Mesendoderm (in vitro differentiated cells): ENCODE results near the gene HDHD5.

Source experiments
- DNase-seq: peaks from one replicate; pipeline ENCODE4 v3.0.0; 2013
- H2AK5ac ChIP-seq: 2 replicates; pipeline ENCODE4 v1.6.1; 2013; ENCODE audit warnings: low read length, inconsistent platforms
- H2BK120ac ChIP-seq: 2 replicates; pipeline ENCODE4 v1.6.1; 2013; ENCODE audit warnings: low read depth, mild to moderate bottlenecking, low read length, moderate library complexity, mixed read lengths
- H2BK15ac ChIP-seq: replicated peaks from 2 replicates; pipeline ENCODE4 v1.6.1; 2013; ENCODE audit warnings: low read depth, mild to moderate bottlenecking, moderate library complexity
- H2BK5ac ChIP-seq: 2 replicates; pipeline ENCODE4 v1.6.1; 2013; ENCODE audit warnings: low read length, inconsistent platforms
- H3K18ac ChIP-seq: 2 replicates; pipeline ENCODE4 v1.6.1; 2013; ENCODE audit warnings: mild to moderate bottlenecking, low read length, mixed read lengths
- H3K23ac ChIP-seq: one replicate; pipeline ENCODE4 v1.6.1; 2013; ENCODE audit warnings: low read length
- H3K27ac ChIP-seq: 2 replicates; pipeline ENCODE4 v1.5.1; 2013; ENCODE audit warnings: low read depth, mild to moderate bottlenecking, inconsistent platforms, low read length, moderate library complexity
- H3K27me3 ChIP-seq: 2 replicates; pipeline ENCODE4 v1.6.1; 2013; ENCODE audit warnings: low read length, control low read depth, mild to moderate bottlenecking, inconsistent platforms; ENCODE audit not compliant: insufficient read depth, poor library complexity
- H3K36me3 ChIP-seq: 2 replicates; pipeline ENCODE4 v1.6.1; 2013; ENCODE audit warnings: low read length, inconsistent platforms; ENCODE audit not compliant: control insufficient read depth, insufficient read depth
- H3K4ac ChIP-seq: one replicate; pipeline ENCODE4 v1.6.1; 2013; ENCODE audit warnings: low read depth, mild to moderate bottlenecking, low read length, moderate library complexity
- H3K4me1 ChIP-seq: 2 replicates; pipeline ENCODE4 v1.6.1; 2013; ENCODE audit warnings: low read depth, low read length, inconsistent platforms; ENCODE audit not compliant: control insufficient read depth
- H3K4me2 ChIP-seq: 2 replicates; pipeline ENCODE4 v1.6.1; 2013; ENCODE audit warnings: low read length
- H3K4me3 ChIP-seq: 2 replicates; pipeline ENCODE4 v1.5.1; 2013; ENCODE audit warnings: mild to moderate bottlenecking, low read length
- H3K56ac ChIP-seq: one replicate; pipeline ENCODE4 v1.6.1; 2013; ENCODE audit warnings: low read length
- H3K79me1 ChIP-seq: 2 replicates; pipeline ENCODE4 v1.6.1; 2013; ENCODE audit warnings: low read length, inconsistent platforms
- H3K79me2 ChIP-seq: 2 replicates; pipeline ENCODE4 v1.6.1; 2013; ENCODE audit warnings: mild to moderate bottlenecking, low read length; ENCODE audit not compliant: control insufficient read depth, insufficient read depth
- H3K9ac ChIP-seq: 2 replicates; pipeline ENCODE4 v1.6.1; 2013; ENCODE audit warnings: low read length, inconsistent platforms
- H4K5ac ChIP-seq: one replicate; pipeline ENCODE4 v1.6.1; 2013; ENCODE audit warnings: low read length
- H4K8ac ChIP-seq: one replicate; pipeline ENCODE4 v1.6.1; 2013; ENCODE audit warnings: low read depth, mild to moderate bottlenecking, control low read depth, low read length, moderate library complexity
- WGBS: extraction: QIAGEN DNeasy Blood & Tissue Kit; methylation state at CpG from one replicate; pipeline ENCODE4 v1.1.7; 2013; ENCODE audit warnings: low lambda C conversion rate, missing lambda C conversion rate; ENCODE audit not compliant: insufficient coverage; ENCODE audit errors: extremely low coverage; 5-methylcytosine and 5-hydroxymethylcytosine counted together

Gene HDHD5

DNA sequence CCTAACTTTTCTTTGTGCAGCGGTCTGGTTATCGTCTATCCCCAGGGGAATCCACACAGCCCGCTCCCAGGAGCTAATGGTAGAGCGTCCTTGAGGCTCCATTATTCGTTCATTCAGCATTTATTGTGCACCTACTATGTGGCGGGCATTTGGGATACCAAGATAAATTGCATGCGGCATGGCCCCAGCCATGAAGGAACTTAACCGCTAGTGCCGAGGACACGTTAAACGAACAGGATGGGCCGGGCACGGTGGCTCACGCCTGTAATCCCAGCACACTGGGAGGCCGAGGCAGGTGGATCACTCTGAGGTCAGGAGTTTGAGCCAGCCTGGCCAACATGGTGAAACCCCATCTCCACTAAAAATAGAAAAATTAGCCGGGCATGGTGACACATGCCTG, 49.1 kb downstream of the HDHD5 start:
- H3K4me1 ChIP-seq, result no peaks in the 10 kb centered on the region
- H4K5ac ChIP-seq, result no peak overlapping the region
- H3K9ac ChIP-seq, result no peak overlapping the region
- WGBS, result no CpG with 5 or more reads among the region's 16 CpGs
- no peak overlapping the region for H2BK15ac ChIP-seq
- no peak overlapping the region for H4K8ac ChIP-seq
- H3K4me2 ChIP-seq, result no peak overlapping the region
- H3K4ac ChIP-seq, result no peak overlapping the region
- H3K79me2 ChIP-seq, result no peaks in the 10 kb centered on the region
- H2BK120ac ChIP-seq, result no peak overlapping the region
- no peak for DNase-seq
- no peak overlapping the region for H3K56ac ChIP-seq
- H2AK5ac ChIP-seq, result no peak overlapping the region
- no peaks in the 10 kb centered on the region for H3K79me1 ChIP-seq
- H3K27ac ChIP-seq, result no peak overlapping the region
- no peak overlapping the region for H3K23ac ChIP-seq
- no peak overlapping the region for H2BK5ac ChIP-seq
- no peaks in the 10 kb centered on the region for H3K27me3 ChIP-seq
- H3K4me3 ChIP-seq, result no peak overlapping the region
- peaks cover 3% of the 10 kb centered on the region for H3K36me3 ChIP-seq
- no peak overlapping the region for H3K18ac ChIP-seq

DNA sequence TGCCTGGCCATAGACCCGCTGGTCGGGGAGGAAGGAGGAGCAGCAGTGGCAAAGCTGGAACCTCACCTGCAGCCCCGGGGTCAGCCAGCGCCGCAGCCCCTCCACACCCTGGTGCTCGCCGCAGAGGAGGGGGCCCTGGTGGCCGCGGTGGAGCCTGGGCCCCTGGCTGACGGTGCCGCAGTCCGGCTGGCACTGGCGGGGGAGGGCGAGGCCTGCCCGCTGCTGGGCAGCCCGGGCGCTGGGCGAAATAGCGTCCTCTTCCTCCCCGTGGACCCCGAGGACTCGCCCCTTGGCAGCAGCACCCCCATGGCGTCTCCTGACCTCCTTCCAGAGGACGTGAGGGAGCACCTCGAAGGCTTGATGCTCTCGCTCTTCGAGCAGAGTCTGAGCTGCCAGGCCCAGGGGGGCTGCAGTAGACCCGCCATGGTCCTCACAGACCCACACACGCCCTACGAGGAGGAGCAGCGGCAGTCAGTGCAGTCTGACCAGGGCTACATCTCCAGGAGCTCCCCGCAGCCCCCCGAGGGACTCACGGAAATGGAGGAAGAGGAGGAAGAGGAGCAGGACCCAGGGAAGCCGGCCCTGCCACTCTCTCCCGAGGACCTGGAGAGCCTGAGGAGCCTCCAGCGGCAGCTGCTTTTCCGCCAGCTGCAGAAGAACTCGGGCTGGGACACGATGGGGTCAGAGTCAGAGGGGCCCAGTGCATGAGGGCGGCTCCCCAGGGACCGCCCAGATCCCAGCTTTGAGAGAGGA, 49.8 kb downstream of the HDHD5 start:
- no peak overlapping the region for H4K5ac ChIP-seq
- no peak overlapping the region for H2BK120ac ChIP-seq
- H2BK5ac ChIP-seq, result no peak overlapping the region
- no peak overlapping the region for H3K18ac ChIP-seq
- H3K4me1 ChIP-seq, result no peaks in the 10 kb centered on the region
- no peaks in the 10 kb centered on the region for H3K79me1 ChIP-seq
- no peak overlapping the region for H3K27ac ChIP-seq
- no peak for DNase-seq
- no peak overlapping the region for H2BK15ac ChIP-seq
- peaks cover 3% of the 10 kb centered on the region for H3K36me3 ChIP-seq
- H3K27me3 ChIP-seq, result no peaks in the 10 kb centered on the region
- no CpG with 5 or more reads among the region's 42 CpGs for WGBS
- H3K4me2 ChIP-seq, result no peak overlapping the region
- no peak overlapping the region for H3K56ac ChIP-seq
- H3K9ac ChIP-seq, result no peak overlapping the region
- no peak overlapping the region for H3K4me3 ChIP-seq
- H2AK5ac ChIP-seq, result no peak overlapping the region
- no peak overlapping the region for H3K23ac ChIP-seq
- H4K8ac ChIP-seq, result no peak overlapping the region
- H3K4ac ChIP-seq, result no peak overlapping the region
- H3K79me2 ChIP-seq, result no peaks in the 10 kb centered on the region

DNA sequence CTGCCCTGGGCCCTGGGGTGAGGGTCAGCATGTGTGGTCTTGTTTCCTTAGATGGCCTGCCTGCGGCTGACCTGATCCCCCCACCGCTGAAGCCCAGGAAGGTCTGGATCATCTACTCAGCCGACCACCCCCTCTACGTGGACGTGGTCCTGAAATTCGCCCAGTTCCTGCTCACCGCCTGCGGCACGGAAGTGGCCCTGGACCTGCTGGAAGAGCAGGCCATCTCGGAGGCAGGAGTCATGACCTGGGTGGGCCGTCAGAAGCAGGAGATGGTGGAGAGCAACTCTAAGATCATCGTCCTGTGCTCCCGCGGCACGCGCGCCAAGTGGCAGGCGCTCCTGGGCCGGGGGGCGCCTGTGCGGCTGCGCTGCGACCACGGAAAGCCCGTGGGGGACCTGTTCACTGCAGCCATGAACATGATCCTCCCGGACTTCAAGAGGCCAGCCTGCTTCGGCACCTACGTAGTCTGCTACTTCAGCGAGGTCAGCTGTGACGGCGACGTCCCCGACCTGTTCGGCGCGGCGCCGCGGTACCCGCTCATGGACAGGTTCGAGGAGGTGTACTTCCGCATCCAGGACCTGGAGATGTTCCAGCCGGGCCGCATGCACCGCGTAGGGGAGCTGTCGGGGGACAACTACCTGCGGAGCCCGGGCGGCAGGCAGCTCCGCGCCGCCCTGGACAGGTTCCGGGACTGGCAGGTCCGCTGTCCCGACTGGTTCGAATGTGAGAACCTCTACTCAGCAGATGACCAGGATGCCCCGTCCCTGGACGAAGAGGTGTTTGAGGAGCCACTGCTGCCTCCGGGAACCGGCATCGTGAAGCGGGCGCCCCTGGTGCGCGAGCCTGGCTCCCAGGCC, 50.6 kb downstream of the HDHD5 start:
- no peaks in the 10 kb centered on the region for H3K79me2 ChIP-seq
- H2BK120ac ChIP-seq, result no peak overlapping the region
- H3K18ac ChIP-seq, result no peak overlapping the region
- H2BK15ac ChIP-seq, result no peak overlapping the region
- no peak for DNase-seq
- H3K79me1 ChIP-seq, result no peaks in the 10 kb centered on the region
- no peak overlapping the region for H3K27ac ChIP-seq
- no peak overlapping the region for H3K4me3 ChIP-seq
- H2AK5ac ChIP-seq, result no peak overlapping the region
- H3K4me1 ChIP-seq, result no peaks in the 10 kb centered on the region
- no peaks in the 10 kb centered on the region for H3K27me3 ChIP-seq
- H3K9ac ChIP-seq, result no peak overlapping the region
- H4K5ac ChIP-seq, result no peak overlapping the region
- no peak overlapping the region for H3K56ac ChIP-seq
- WGBS, result no CpG with 5 or more reads among the region's 66 CpGs
- H3K4ac ChIP-seq, result no peak overlapping the region
- H2BK5ac ChIP-seq, result no peak overlapping the region
- no peak overlapping the region for H4K8ac ChIP-seq
- peaks cover 3% of the 10 kb centered on the region for H3K36me3 ChIP-seq
- H3K4me2 ChIP-seq, result no peak overlapping the region
- H3K23ac ChIP-seq, result no peak overlapping the region

DNA sequence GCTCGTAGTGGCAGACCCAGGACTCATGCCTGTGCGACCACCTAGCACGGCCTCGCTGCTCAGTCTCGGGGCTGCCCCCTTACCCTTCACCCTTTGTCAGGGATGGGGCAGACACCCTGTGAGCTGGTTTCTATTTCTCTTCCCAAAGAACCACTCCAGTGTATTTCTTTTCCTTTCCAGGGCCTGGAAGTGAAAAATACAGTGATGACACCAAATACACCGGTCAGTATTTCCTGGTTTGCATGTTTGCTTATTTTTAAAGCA, 51.6 kb downstream of the HDHD5 start:
- Histone ChIP-seq H3K27me3 (no peaks in the 10 kb centered on the region), H4K8ac (no peak overlapping the region), H3K27ac (no peak overlapping the region), H2BK120ac (no peak overlapping the region), H3K56ac (no peak overlapping the region), H4K5ac (no peak overlapping the region), H3K4ac (no peak overlapping the region), H3K4me3 (no peak overlapping the region), H3K4me2 (no peak overlapping the region), H3K79me2 (no peaks in the 10 kb centered on the region), H3K18ac (no peak overlapping the region), H2BK15ac (no peak overlapping the region), H3K79me1 (no peaks in the 10 kb centered on the region), H3K23ac (no peak overlapping the region), H2AK5ac (no peak overlapping the region), H3K4me1 (no peaks in the 10 kb centered on the region), H3K36me3 (peaks cover 3% of the 10 kb centered on the region), H3K9ac (no peak overlapping the region), H2BK5ac (no peak overlapping the region)
- no peak for DNase-seq
- no CpG with 5 or more reads among the region's 6 CpGs for WGBS

DNA sequence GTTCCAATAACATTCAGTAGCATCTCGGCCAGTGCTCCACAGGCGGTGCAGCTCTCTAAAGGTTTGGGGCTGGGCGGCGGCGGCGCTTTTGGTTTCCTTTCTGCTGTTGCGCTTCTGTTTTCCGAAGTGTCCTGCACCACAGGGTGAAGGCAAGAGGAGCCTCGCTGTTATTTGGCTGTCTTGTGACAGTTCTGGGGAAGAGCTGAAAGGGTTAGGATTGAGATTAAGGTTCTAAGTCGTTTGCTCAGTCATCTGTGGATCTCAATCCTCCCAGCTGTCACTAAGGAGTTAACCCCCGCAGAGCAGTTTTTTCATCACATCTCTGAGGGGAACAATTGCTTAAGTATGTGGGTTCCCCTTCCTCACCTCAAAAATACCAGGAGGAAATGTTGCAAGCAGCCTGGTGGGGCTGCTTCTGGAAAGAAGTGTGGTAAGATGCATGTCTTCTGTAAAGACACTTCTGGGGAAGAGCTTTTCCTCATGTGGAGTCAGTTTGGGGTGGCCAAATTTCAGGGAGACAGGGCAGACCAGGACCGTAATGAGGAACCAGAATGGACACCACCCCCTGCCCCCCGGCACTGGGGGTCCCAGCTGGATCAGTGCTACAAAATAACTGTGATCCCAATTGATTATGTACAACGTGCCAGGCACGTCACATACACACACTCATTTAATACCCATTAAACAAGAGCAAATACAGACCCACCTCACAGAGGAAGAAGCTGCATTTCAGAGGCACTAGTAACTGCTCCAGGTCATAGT, 52.1 kb downstream of the HDHD5 start:
- Histone ChIP-seq H3K27ac (no peak overlapping the region), H3K4me2 (no peak overlapping the region), H3K23ac (no peak overlapping the region), H3K79me1 (no peaks in the 10 kb centered on the region), H3K36me3 (peaks cover 6% of the 10 kb centered on the region), H2BK5ac (no peak overlapping the region), H2BK15ac (no peak overlapping the region), H3K56ac (no peak overlapping the region), H3K9ac (no peak overlapping the region), H2BK120ac (no peak overlapping the region), H3K79me2 (no peaks in the 10 kb centered on the region), H3K4me3 (no peak overlapping the region), H3K4ac (no peak overlapping the region), H4K5ac (no peak overlapping the region), H4K8ac (no peak overlapping the region), H2AK5ac (no peak overlapping the region), H3K18ac (no peak overlapping the region), H3K27me3 (no peaks in the 10 kb centered on the region), H3K4me1 (no peaks in the 10 kb centered on the region)
- no peak for DNase-seq
- no CpG with 5 or more reads among the region's 15 CpGs for WGBS
